ENCODE measurements around the gene PLK1. TPM values are rescaled to one million over a fixed set of nuclear protein-coding genes. Genes with fewer than 3 reads are reported as not detected.
"Not testable (repeated sequence)": the region's sequence is repeated elsewhere in the genome, so short reads cannot be mapped to it uniquely, and the experiment has no call there.

Gene PLK1
- total RNA-seq, result 1 to 10 TPM; 3.2 to 3.3 TPM
- 1 to 10 TPM; 1.9 to 3.6 TPM for polyA plus RNA-seq
- long read RNA-seq, donor 1, partial matches to known transcripts, result 0 of 4 reads
- long read RNA-seq, donor 1, other reads (novel, unspliced or antisense), result 0 of 4 reads
- long read RNA-seq, donor 2, partial matches to known transcripts, result 0 of 1 reads
- long read RNA-seq, donor 2, other reads (novel, unspliced or antisense), result 0 of 1 reads
- long read RNA-seq, donor 3, partial matches to known transcripts, result 0 of 3 reads
- long read RNA-seq, donor 3, other reads (novel, unspliced or antisense), result 0 of 3 reads
- long read RNA-seq, donor 4, partial matches to known transcripts, result 0 of 3 reads
- long read RNA-seq, donor 4, other reads (novel, unspliced or antisense), result 0 of 3 reads
- long read RNA-seq, donor 5, transcript PLK1-201 (10 exons, 2,227 nt), result major isoform, 10 of 15 reads
- long read RNA-seq, donor 5, partial matches to known transcripts, result 5 of 15 reads
- long read RNA-seq, donor 5, other reads (novel, unspliced or antisense), result 0 of 15 reads

GRCh38 chr16:23678430-23679273 is at the start of gene PLK1:
PLK1 (plus strand) TSS chr16:23678889; CDS start chr16:23678933, 44 bp downstream.
- H3K4me1 ChIP-seq (ENCODE audit: control insufficient read depth in 5 of 5, insufficient read depth in 5 of 5, low read length in 5 of 5), result peaks cover 0 to 37% (median 8%) of the 10 kb centered on the region in 5 donors
- 1 to 2% methylated on average over 73 to 75 of the region's 75 CpGs for WGBS, 2 donors
- DNase-seq, result peak; percentile 88 to 91 (median 89)
- no peak within 1 kb of the TSS for H3K27ac ChIP-seq (ENCODE audit: low read depth in 1 of 2, low read length in 1 of 2)
- H3K27me3 ChIP-seq (ENCODE audit: control insufficient read depth in 3 of 3, insufficient read depth in 3 of 3, low read length in 2 of 3), result no peaks in the 10 kb centered on the region
- peak within 1 kb of the TSS in 1 of 2 donors; percentile 24 for H3K9ac ChIP-seq (ENCODE audit: insufficient read depth in 1 of 2, low read length in 2 of 2)
- no peak for TF ChIP-seq CTCF (IDR thresholded peaks at IDR 0.05; ENCODE audit: control extremely low read depth, extremely low read depth)
- H3K36me3 ChIP-seq (ENCODE audit: control insufficient read depth in 4 of 4, insufficient read depth in 4 of 4, low read length in 4 of 4), result peaks cover 0 to 29% (median 19%) of the 10 kb centered on the region in 4 donors
- peak; percentile 90 for ATAC-seq (ENCODE audit: insufficient read depth, low FRiP score)
- no peaks in the 10 kb centered on the region for H3K9me3 ChIP-seq (ENCODE audit: control insufficient read depth in 4 of 4, insufficient read depth in 3 of 4, low read length in 3 of 4)
- peak within 1 kb of the TSS; percentile 51 for H3K4me3 ChIP-seq

GRCh38 chr16:23629516-23629915 is 49.2 kb upstream of the PLK1 start:
- no peaks in the 10 kb centered on the region for H3K4me1 ChIP-seq (ENCODE audit: control insufficient read depth in 5 of 5, insufficient read depth in 5 of 5, low read length in 5 of 5)
- no peaks in the 10 kb centered on the region for H3K9me3 ChIP-seq (ENCODE audit: control insufficient read depth in 4 of 4, insufficient read depth in 3 of 4, low read length in 3 of 4)
- ATAC-seq (ENCODE audit: insufficient read depth, low FRiP score) (no peak), DNase-seq (no peak)
- H3K4me3 ChIP-seq, result no peak overlapping the region
- WGBS, 2 donors, result 83 to 87% methylated on average over 8 of the region's 8 CpGs
- peaks cover 15 to 23% (median 18%) of the 10 kb centered on the region in 4 donors for H3K36me3 ChIP-seq (ENCODE audit: control insufficient read depth in 4 of 4, insufficient read depth in 4 of 4, low read length in 4 of 4)
- H3K9ac ChIP-seq (ENCODE audit: insufficient read depth in 1 of 2, low read length in 2 of 2), result no peak overlapping the region
- H3K27me3 ChIP-seq (ENCODE audit: control insufficient read depth in 3 of 3, insufficient read depth in 3 of 3, low read length in 2 of 3), result no peaks in the 10 kb centered on the region
- TF ChIP-seq CTCF (IDR thresholded peaks at IDR 0.05; ENCODE audit: control extremely low read depth, extremely low read depth), result no peak
- no peak overlapping the region for H3K27ac ChIP-seq (ENCODE audit: low read depth in 1 of 2, low read length in 1 of 2)

DNA sequence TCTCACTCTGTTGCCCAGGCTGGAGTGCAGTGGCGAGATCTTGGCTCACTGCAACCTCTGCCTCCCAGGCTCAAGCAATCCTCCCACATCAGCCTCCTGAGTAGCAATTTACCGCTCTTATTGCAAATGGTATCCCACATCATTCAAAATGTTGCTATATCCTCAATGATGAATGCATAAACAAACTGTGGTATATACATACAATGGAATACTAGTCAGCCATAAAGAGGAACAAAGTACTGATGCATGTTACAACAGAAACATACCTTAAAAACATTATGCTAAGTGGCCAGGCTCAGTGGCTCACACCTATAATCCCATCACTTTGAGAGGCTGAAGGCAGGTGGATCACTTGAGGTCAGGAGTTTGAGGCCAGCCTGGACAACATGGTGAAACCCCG is 46.8 kb upstream of the PLK1 start:
- H3K4me1 ChIP-seq (ENCODE audit: control insufficient read depth in 5 of 5, insufficient read depth in 5 of 5, low read length in 5 of 5); H3K27me3 ChIP-seq (ENCODE audit: control insufficient read depth in 3 of 3, insufficient read depth in 3 of 3, low read length in 2 of 3); H3K9ac ChIP-seq (ENCODE audit: insufficient read depth in 1 of 2, low read length in 2 of 2); DNase-seq; ATAC-seq (ENCODE audit: insufficient read depth, low FRiP score); H3K9me3 ChIP-seq (ENCODE audit: control insufficient read depth in 4 of 4, insufficient read depth in 3 of 4, low read length in 3 of 4); H3K4me3 ChIP-seq; H3K27ac ChIP-seq (ENCODE audit: low read depth in 1 of 2, low read length in 1 of 2): not testable (repeated sequence)
- H3K36me3 ChIP-seq (ENCODE audit: control insufficient read depth in 4 of 4, insufficient read depth in 4 of 4, low read length in 4 of 4), result peaks cover 10 to 23% (median 18%) of the 10 kb centered on the region in 4 donors
- 97 to 98% methylated on average over 3 of the region's 3 CpGs for WGBS, 2 donors
